GM19025 (cell line): ENCODE data around the gene PRSS57.
"Not testable (repeated sequence)": the region's sequence is repeated elsewhere in the genome, so short reads cannot be mapped to it uniquely, and the experiment has no call there.

ENCODE experiments used
- ATAC-seq: cut with Tn5 transposase; IDR thresholded peaks from one replicate; pipeline ENCODE4 v1.9.1; 2021; ENCODE audit warnings: mild to moderate bottlenecking, low read depth, moderate library complexity; ENCODE audit not compliant: unreplicated experiment

PRSS57 gene

DNA sequence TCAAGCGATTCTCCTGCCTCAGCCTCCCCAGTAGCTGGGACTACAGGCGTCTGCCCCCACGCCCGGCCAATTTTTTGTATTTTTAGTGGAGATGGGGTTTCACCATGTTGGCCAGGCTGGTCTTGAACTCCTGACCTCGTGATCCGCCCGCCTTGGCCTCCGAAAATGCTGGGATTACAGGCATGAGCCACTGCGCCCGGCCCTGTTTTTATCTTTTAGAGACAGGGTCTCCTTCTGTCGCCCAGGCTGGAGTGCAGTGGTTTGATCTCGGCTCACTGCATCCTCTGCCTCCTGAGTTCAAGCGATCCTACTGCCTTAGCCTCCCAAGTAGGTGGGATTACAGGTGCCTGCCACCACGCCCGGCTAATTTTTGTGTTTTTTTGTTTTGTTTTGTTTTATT lies 3.3 kb upstream of the PRSS57 start:
- not testable (repeated sequence) for ATAC-seq

DNA sequence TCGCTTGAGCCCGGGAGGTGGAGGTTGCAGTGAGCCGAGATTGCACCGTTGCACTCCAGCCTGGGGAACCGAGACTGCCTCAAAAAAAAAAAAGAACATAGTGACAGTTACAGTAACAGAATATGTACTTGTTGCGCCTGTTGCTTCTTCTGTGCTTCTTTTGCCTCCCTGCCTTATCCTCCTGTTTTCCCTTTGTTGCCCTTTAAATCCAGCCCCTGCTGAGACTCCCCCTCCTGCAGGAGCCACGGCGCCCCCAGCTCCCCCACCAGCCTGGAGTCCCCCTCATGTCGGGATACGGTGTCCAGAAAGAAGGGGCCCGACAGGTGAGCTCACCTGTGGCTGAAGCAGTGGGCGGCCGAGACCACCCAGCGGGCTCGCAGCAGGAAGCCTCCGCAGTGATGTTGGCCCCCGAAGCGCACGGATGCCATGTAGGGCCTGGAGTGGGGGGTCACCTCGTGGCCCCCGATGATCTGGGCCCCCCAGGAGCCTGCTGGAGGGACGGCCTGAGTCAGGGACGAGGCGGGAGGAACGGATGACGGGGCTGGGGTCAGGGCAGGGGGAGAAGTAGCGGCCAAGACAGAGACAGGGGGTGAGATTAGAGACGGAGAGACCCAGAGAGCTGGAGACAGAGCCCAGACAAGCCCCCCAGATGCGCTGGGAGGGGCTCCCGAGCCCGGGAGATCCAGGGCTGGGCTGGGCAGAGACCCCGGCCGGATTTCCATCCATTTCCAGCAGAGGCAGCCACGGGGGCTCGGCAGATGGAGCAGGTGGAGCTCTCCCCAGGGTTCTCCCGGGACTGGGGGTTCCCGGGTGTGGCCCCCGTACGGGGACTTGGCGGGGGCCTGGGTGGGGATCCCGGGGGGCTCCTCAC lies 536 bp downstream of the PRSS57 start:
- ATAC-seq, result no peak

DNA sequence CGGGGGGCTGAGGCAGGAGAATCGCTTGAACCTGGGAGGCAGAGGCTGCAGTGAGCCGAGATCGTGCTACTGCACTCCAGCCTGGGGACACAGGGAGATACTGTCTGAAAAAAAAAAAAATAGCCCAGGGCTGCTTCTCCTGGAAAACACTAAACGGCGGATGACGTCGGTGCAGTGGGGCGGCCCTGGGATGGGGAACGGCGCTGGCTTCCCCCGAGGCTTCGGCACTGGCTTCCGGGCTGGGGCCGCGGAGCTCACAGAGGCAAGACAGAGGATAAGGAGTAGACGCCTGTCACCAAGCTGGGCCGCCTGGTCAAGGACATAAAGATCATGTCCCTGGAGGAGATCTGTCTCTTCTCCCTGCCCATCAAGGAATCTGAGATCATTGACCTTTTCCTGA lies 5.0 kb downstream of the PRSS57 start:
- ATAC-seq, result no peak

DNA sequence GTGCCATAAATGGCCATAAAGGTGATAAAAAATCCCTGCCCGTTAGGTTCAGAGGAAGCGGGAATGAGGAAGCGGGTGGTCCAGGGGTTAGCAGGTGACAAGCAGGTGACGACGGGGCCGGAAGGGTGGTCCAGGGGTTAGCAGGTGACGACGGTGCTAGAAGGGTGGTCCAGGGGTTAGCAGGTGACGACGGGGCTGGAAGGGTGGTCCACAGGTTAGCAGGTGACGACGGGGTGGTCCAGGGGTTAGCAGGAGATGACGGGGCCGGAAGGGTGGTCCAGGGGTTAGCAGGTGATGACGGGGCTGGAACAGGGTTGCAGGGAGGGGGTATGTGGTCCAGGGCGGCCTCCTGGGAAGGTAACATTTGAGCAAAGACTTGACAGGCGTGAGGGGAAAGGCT lies 6.3 kb downstream of the PRSS57 start:
- ATAC-seq, result no peak

DNA sequence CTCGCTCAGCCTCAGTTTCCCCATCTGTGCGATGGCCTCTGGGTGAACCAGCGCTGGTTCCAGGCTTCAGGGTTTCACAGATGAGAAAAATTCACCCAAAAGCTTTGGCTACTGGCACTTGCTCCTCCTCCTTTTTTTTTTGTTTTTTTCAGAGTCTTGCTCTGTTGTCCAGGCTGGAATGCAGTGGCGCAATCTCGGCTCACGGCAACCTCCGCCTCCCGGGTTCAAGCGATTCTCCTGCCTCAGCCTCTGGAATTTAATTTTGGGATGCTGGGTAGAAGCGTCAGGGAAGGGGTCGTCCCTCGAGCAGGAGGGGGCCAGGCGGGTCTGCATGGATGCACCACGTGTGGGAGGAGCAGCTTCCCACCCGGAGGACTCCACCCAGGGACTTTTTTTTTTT lies 7.0 kb downstream of the PRSS57 start:
- ATAC-seq, result no peak

DNA sequence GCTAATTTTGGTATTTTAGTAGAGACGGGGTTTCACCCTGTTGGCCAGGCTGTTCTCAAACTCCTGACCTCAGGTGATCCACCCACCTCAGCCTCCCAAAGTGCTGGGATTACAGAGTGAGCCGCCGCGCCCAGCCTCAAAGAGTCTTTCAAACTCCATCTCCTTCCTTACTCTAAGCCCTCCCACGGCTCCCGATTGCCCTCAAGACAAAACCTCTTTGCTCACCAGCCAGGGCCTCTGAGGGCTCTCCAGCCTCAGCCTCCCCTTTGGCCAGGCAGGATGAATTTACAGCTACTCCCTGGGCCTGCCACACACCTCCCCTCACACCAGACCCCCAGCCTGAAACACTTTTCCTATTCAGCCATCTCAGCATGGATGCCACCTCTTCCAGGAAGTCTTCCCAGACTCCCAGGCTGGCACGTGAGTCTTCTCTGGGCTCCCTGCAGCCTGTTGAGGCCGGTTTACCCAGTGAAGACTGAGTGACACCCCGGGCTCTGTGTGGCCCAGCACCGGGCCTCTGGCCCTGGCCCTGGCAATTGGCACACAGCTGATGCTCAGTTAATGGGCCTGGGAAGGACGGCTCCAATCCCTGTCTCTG lies 7.6 kb downstream of the PRSS57 start:
- ATAC-seq, result no peak

DNA sequence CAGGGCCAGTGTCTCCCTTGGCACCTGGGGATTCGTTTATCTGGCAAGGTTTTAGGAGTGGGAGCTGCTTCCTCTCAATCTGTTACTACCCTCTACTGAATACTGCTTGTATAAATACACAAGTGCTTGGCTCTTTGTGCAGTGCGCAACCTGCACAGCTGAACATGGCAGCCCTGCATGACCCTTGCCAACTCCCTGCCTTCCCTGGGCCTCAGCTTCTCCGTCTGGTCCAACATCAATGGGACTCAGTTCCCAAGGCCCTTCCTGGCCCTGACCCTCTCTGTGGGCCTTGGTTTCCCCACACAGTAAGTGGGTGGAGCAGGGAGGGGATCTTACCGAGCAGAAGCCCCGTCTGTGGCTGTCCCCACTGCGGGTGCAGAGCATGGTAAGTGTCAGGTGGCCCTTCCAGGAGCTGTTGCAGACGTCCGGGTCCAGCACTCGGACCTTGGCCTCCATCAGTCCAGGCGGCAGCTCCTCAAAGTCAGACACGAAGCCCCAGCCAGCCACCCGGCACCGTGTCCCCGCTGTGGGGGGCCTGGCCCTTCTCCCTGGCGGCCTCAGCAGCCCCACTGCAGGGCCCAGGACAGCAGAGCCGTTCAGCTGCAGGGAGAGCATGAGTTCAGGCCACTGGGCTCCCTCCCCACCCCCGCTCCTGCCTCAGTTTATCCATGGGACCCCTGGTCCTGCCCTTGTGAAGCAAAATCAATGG lies 8.5 kb downstream of the PRSS57 start:
- ATAC-seq, result no peak

DNA sequence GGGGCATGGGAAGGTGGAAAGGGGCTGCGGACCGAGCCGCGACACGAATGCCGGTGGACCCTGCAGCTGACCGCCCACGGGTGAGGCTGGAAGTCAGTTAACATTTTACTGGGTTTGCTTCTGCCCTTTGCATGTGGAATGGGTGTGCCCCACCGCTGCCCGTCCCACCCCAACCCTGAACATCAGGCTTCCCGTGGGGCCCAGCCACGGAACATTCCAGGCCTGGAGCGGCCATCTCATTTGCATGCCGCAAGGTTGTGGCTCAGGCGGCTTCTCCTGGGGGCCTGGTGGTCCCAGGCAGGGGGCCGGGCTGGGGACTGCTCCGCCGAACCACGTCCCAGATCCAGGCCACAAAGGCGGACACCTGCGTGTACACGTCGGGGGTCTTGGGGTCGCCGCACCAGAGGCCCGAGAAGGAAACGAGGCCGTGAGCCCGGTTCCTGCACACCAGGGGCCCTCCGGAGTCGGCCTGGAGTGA lies 9.8 kb downstream of the PRSS57 start:
- ATAC-seq, result no peak

DNA sequence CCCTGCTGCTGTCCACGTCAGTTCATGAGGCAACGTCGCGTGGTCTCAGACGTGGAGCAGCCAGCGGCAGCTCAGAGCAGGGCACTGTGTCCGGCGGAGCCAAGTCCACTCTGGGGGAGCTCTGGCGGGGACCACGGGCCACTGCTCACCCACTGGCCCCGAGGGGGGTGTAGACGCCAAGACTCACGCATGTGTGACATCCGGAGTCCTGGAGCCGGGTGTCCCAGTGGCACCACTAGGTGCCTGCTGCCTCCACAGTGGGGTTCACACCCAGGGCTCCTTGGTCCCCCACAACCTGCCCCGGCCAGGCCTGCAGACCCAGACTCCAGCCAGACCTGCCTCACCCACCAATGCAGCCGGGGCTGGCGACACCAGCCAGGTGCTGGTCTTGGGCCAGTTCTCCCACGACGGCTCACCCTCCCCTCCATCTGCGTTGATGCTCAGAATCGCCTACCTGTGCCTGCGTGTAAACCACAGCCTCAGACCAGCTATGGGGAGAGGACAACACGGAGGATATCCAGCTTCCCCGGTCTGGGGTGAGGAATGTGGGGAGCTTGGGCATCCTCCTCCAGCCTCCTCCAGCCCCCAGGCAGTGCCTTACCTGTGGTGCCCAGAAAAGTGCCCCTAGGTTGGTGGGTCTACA lies 12.5 kb downstream of the PRSS57 start:
- ATAC-seq, result no peak

DNA sequence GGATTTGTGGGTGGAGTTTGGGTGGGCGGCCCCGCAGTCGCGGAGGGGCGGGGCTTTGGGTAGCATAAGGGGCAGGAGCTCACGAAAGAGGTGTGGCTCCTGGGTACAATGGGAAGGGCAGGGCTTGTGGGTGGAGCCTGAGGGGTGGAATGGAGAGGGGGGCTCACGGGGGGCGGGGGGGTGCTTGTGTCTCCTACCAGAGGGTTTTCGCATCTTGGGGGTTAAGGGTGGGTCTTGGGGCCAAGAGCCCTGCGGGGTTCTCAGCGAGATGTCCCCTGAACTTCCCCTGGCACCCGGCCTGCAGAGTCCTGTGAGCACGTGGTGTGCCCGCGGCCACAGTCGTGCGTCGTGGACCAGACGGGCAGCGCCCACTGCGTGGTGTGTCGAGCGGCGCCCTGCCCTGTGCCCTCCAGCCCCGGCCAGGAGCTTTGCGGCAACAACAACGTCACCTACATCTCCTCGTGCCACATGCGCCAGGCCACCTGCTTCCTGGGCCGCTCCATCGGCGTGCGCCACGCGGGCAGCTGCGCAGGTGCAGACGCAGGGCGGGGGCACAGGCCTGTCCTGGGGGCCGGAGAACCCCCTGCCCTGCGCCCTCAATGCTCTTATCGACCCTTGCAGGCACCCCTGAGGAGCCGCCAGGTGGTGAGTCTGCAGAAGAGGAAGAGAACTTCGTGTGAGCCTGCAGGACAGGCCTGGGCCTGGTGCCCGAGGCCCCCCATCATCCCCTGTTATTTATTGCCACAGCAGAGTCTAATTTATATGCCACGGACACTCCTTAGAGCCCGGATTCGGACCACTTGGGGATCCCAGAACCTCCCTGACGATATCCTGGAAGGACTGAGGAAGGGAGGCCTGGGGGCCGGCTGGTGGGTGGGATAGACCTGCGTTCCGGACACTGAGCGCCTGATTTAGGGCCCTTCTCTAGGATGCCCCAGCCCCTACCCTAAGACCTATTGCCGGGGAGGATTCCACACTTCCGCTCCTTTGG lies 13.9 kb downstream of the PRSS57 start:
- ATAC-seq, result no peak

DNA sequence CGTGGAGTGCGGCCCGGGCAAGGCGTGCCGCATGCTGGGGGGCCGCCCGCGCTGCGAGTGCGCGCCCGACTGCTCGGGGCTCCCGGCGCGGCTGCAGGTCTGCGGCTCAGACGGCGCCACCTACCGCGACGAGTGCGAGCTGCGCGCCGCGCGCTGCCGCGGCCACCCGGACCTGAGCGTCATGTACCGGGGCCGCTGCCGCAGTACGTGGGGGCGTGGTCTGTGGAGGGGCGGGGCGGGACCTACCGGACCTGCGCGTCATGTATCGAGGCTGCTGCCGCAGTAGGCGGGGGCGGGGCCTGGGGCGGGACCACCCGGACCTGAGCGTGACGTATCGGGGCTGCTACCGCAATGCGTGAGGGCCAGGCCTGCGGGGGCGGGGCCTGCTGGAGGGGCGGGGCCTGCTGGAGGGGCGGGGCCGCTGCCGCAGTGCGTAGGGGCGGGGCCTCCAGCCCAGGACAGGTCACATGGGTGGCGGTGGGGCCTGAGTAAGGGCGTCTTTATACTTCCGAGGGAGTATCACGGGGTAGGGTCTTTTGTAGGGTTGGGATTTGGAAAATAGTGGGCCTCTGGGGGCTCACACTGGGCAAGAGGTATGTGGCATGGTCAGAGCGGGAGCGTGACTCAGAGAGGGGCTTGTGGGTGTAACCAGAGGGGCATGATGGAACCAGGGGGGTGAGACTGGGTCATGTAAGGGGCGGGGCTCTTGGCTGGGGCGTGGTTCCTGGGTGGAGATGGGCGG lies 14.8 kb downstream of the PRSS57 start:
- peak; percentile 76 for ATAC-seq

DNA sequence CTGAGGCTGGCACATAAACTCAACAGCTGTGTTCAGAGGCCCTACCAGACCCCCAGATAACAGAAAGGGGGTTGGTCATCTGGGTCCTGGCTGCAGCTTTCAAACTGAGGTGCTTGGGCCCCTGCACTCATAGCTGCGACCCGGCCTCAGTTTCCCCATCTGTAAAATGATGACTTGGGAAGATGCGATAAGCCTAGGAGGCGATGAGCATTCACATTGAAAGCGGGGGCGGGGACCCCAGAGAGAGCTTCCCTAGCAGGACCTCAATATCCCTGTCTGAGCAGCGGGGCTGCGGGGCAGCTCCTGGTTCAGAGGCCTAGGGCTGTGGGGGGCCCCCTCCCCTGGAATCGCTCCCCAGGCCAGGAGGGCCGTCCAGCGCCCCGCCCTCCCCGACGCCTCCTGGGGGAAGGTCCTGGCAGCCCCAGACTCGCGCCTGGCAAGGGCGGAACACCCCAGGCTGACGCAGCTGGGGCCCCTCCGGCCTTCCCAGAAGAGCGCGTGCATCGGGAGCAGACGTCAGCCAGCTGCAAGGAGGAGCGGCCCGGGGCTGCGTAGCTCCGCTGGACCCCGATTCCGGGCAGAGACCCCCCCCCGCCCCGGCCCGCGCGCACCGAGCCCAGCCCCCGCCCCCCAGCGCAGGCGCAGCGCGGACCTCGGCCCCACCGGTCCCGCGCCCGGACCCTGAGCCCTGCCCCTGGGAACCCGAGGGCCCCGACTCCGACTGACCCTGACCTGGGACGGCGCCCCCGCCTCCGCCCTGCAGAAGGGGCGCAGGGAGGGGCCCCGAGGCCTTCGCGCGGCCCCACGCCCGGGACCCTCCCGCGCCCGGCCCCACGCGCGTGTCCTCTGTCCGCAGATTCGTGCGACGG lies 15.6 kb downstream of the PRSS57 start:
- peak; percentile 10 for ATAC-seq

DNA sequence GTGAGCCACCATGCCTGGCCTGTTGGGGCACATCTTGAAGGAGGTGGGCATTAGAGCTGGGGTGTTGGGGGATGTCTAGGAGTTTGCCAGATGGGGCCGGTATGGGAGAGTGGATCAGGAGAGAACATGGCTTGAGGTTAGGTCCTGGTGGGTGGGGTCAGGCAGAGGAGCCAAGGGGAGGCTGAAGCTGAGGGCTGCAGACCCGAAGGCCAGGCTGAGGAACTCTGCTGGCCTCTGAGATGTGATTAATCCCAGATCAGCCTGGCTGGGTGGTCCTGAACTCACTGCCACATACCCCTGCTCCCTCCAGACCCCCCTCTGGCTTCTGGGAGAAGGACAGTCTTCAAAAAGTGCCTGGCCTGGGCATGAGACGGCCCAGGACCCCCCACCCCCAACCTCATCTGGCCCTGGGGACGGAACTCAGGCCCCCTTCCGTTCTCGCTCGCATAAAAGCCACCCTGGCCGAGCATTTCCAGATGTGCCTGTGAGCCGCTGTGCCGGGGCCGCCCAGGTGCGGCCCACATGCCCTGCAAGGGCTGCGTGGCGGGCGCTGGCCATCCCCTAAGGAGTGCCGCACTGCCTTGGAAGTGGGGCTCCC lies 16.4 kb downstream of the PRSS57 start:
- no peak for ATAC-seq

DNA sequence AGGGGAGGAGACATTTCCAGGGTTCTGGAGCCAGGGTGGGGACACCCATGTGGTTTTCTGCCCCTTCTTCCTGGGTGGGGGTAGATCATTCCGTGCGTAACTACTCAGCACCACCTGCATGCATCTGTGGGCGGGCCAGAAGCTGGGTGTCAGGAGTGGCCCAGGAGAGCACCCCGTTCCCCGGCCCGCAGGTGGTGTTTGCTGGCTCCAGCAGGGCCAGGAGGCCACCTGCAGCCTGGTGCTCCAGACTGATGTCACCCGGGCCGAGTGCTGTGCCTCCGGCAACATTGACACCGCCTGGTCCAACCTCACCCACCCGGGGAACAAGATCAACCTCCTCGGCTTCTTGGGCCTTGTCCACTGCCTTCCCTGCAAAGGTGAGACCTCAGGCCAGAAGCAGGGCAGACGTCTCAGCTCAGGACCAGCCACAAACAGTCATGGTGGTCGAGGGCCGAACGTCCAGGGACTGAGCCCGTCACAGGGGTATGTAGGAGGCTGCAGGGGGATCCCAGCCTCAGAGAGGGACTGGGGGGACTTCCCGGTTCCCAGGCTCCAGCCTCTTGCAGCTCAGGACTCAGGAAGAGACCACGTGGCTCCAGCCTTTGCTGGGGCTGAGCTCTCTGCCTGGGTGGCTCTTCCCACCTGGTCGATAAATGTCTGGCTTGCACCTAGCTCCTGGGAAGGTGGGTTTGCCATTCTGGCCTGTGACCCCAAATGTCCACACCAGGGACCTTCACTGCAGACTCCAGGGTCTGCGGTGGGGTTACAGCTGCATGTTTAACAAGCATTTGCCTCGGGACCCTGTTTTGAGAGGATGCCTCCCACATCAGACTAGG lies 17.4 kb downstream of the PRSS57 start:
- no peak for ATAC-seq

DNA sequence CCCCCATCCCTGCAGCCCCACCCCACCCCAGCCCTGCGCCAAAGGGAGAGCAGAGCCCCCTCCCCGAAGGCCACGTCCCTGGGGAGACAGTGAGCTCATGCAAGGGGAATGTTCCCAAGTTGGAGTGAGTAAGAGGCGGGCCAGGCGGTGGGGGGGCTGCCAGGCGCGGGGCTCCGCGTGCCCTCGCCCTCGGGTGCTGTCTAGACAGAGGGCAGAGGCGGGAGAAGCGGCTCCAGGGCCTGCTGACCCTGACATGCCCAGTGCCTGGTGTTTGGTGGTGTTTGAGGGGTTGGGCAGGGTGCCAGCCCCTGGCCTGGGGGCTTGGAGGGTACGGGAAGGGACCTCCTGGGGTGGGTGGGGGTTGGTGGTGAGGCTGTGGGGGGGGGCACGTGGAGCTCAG lies 18.1 kb downstream of the PRSS57 start:
- no peak for ATAC-seq

DNA sequence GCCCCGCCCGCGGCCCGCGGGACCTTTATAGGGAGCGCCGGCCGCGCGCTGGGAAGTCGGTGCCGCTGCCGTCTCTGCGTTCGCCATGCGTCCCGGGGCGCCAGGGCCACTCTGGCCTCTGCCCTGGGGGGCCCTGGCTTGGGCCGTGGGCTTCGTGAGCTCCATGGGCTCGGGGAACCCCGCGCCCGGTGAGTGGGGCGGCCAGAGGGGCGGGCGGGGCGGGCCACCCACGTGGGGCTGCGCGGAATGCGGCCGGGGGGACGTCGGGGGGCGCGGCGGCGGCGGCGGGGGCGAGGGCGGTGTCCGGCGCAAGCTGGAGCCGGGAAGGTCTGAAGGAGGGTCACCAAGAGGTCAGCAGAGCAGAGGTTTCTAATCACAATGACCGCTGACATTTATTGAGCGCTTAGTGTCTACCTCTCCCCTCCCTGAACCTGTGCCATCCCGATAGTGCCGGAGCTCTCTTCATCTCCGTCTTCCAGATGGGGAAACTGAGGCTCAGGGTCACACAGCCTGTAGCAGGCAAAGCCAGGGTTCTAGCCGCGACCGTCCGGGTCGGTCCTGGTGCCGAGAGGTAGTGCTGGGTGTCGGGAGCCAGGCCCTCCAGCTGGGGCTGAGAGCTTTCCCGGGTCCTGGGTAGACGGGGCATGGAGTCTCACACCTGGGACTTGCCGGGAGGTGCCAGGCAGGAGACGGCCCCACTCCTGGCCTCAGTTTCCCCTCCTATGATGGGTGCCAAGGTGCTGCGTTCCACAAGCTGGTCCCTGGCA lies 18.7 kb downstream of the PRSS57 start, which contains the start of gene FSTL3:
TSS of gene FSTL3 (plus strand) at position 54 of the 767 bp plus-strand sequence. CDS start at position 86, 32 bp downstream.
- ATAC-seq, result no peak
